Measurements from ENCODE around the gene ENDOU.

GRCh38 chr12:47711448-47711847, 13.8 kb downstream of the ENDOU start:
- TF ChIP-seq CTCF (IDR thresholded peaks at IDR 0.05) (no peak), ZFX (IDR thresholded peaks at IDR 0.05; ENCODE audit: borderline replicate concordance) (no peak)
